Measurements from ENCODE around the gene TAS2R38.

DNA sequence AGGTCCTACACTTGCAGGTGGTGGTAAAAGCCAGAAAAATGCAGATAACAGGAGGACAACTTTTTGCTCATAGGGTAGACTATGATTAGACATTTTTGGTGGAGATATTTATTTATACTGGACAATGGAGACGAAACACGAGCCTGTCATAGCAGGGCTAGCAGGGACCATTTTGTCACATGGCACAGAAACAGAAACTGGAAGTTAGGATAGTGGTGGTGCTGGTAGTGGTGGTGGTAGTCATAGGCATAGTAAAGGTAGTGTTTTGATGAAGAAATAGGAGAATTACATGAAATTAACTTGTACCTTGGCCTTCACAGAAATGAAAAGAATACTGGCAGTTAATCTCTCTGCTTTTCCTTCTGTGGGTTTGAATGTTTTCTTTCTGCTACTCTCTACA lies 13.3 kb upstream of the TAS2R38 start:
- TF ChIP-seq, protein P1, sequence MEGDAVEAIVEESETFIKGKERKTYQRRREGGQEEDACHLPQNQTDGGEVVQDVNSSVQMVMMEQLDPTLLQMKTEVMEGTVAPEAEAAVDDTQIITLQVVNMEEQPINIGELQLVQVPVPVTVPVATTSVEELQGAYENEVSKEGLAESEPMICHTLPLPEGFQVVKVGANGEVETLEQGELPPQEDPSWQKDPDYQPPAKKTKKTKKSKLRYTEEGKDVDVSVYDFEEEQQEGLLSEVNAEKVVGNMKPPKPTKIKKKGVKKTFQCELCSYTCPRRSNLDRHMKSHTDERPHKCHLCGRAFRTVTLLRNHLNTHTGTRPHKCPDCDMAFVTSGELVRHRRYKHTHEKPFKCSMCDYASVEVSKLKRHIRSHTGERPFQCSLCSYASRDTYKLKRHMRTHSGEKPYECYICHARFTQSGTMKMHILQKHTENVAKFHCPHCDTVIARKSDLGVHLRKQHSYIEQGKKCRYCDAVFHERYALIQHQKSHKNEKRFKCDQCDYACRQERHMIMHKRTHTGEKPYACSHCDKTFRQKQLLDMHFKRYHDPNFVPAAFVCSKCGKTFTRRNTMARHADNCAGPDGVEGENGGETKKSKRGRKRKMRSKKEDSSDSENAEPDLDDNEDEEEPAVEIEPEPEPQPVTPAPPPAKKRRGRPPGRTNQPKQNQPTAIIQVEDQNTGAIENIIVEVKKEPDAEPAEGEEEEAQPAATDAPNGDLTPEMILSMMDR (IDR thresholded peaks at IDR 0.05), result no peak
- no peak for TF ChIP-seq POLR2A (IDR thresholded peaks at IDR 0.05)
